ENCODE data around the gene SLC9A9. TPM values are rescaled to one million over a fixed set of nuclear protein-coding genes. Genes with fewer than 3 reads are reported as not detected.

The SLC9A9 gene
- total and polyA plus RNA-seq, 2 donors, result 20.5 to 21.2 TPM

DNA sequence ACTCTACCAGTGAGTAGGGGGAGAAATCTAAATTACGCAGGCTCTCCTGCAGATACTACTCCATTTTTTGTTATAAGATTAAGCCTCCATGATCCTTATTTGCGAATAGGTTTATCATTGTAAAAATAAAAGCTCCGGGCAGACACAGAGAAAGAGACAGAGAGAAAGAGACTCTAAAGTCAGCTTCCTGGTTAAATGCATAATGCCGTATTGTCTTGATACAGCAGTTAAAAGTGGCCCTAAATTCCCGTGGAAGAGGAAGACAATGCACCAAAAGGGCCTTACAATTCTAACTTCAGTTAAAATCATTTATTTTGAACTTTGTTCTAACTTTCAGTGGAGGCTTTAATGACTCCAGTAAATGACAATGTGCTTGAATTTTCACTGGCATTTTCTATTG, 98.3 kb downstream of the SLC9A9 start:
- Histone ChIP-seq H3K4me1 (ENCODE audit: control insufficient read depth in 2 of 2, insufficient read depth in 2 of 2, low read length in 2 of 2) (peaks cover 14 to 33% of the 10 kb centered on the region in 2 donors), H3K36me3 (ENCODE audit: control insufficient read depth in 2 of 2, insufficient read depth in 2 of 2, low read length in 1 of 2) (no peaks in the 10 kb centered on the region), H3K4me3 (ENCODE audit: low read length in 2 of 2) (no peak overlapping the region), H3K27me3 (ENCODE audit: control insufficient read depth in 2 of 2, insufficient read depth in 1 of 2, low read length in 1 of 2) (no peaks in the 10 kb centered on the region), H3K9me3 (ENCODE audit: control insufficient read depth in 2 of 2, insufficient read depth in 1 of 2, low read length in 1 of 2) (no peaks in the 10 kb centered on the region), H3K27ac (ENCODE audit: low read depth in 1 of 2, low read length in 1 of 2) (no peak overlapping the region)
- WGBS, result 96% methylated on average over 5 of the region's 5 CpGs
- DNase-seq (ENCODE audit: low read depth in 6 of 9, low spot score in 9 of 9), result no peak

GRCh38 chr3:143737065-143737464, 111.2 kb downstream of the SLC9A9 start:
- no peaks in the 10 kb centered on the region for H3K9me3 ChIP-seq (ENCODE audit: control insufficient read depth in 2 of 2, insufficient read depth in 1 of 2, low read length in 1 of 2)
- H3K27ac ChIP-seq (ENCODE audit: low read depth in 1 of 2, low read length in 1 of 2), result no peak overlapping the region
- H3K36me3 ChIP-seq (ENCODE audit: control insufficient read depth in 2 of 2, insufficient read depth in 2 of 2, low read length in 1 of 2), result no peaks in the 10 kb centered on the region
- DNase-seq (ENCODE audit: low read depth in 6 of 9, low spot score in 9 of 9), result no peak
- H3K4me1 ChIP-seq (ENCODE audit: control insufficient read depth in 2 of 2, insufficient read depth in 2 of 2, low read length in 2 of 2), result no peaks in the 10 kb centered on the region
- no peaks in the 10 kb centered on the region for H3K27me3 ChIP-seq (ENCODE audit: control insufficient read depth in 2 of 2, insufficient read depth in 1 of 2, low read length in 1 of 2)
- no peak overlapping the region for H3K4me3 ChIP-seq (ENCODE audit: low read length in 2 of 2)
- WGBS, result 97% methylated on average over 2 of the region's 2 CpGs

- Histone ChIP-seq H3K27me3 (ENCODE audit: control insufficient read depth in 2 of 2, insufficient read depth in 1 of 2, low read length in 1 of 2) (no peaks in the 10 kb centered on the region), H3K27ac (ENCODE audit: low read depth in 1 of 2, low read length in 1 of 2) (no peak overlapping the region), H3K9me3 (ENCODE audit: control insufficient read depth in 2 of 2, insufficient read depth in 1 of 2, low read length in 1 of 2) (no peaks in the 10 kb centered on the region), H3K4me3 (ENCODE audit: low read length in 2 of 2) (no peak overlapping the region), H3K36me3 (ENCODE audit: control insufficient read depth in 2 of 2, insufficient read depth in 2 of 2, low read length in 1 of 2) (no peaks in the 10 kb centered on the region), H3K4me1 (ENCODE audit: control insufficient read depth in 2 of 2, insufficient read depth in 2 of 2, low read length in 2 of 2) (no peaks in the 10 kb centered on the region)
- 83% methylated on average over 5 of the region's 5 CpGs for WGBS
- no peak for DNase-seq (ENCODE audit: low read depth in 6 of 9, low spot score in 9 of 9)
Measured at GRCh38 chr3:143736205-143736997, 111.9 kb downstream of the SLC9A9 start.

GRCh38 chr3:143731776-143732175, 116.5 kb downstream of the SLC9A9 start:
- WGBS, result 97% methylated on average over 2 of the region's 2 CpGs
- no peak for DNase-seq (ENCODE audit: low read depth in 6 of 9, low spot score in 9 of 9)

GRCh38 chr3:143731320-143731719, 116.9 kb downstream of the SLC9A9 start:
- peak in 2 of 9 donors; percentile 12 to 18 for DNase-seq (ENCODE audit: low read depth in 6 of 9, low spot score in 9 of 9)
- WGBS, result 99% methylated on average over 1 of the region's 1 CpG
- H3K4me3 ChIP-seq (ENCODE audit: low read length in 2 of 2), result no peak overlapping the region

More at GRCh38 chr3:143731776-143732175, 116.5 kb downstream of the SLC9A9 start:
- Histone ChIP-seq H3K9me3 (ENCODE audit: control insufficient read depth in 2 of 2, insufficient read depth in 1 of 2, low read length in 1 of 2) (no peaks in the 10 kb centered on the region), H3K27me3 (ENCODE audit: control insufficient read depth in 2 of 2, insufficient read depth in 1 of 2, low read length in 1 of 2) (no peaks in the 10 kb centered on the region), H3K4me1 (ENCODE audit: control insufficient read depth in 2 of 2, insufficient read depth in 2 of 2, low read length in 2 of 2) (no peaks in the 10 kb centered on the region), H3K36me3 (ENCODE audit: control insufficient read depth in 2 of 2, insufficient read depth in 2 of 2, low read length in 1 of 2) (no peaks in the 10 kb centered on the region), H3K27ac (ENCODE audit: low read depth in 1 of 2, low read length in 1 of 2) (no peak overlapping the region), H3K4me3 (ENCODE audit: low read length in 2 of 2) (no peak overlapping the region)

GRCh38 chr3:143727391-143727790, 120.9 kb downstream of the SLC9A9 start:
- no peak overlapping the region for H3K4me3 ChIP-seq (ENCODE audit: low read length in 2 of 2)
- no peaks in the 10 kb centered on the region for H3K36me3 ChIP-seq (ENCODE audit: control insufficient read depth in 2 of 2, insufficient read depth in 2 of 2, low read length in 1 of 2)
- no peaks in the 10 kb centered on the region for H3K4me1 ChIP-seq (ENCODE audit: control insufficient read depth in 2 of 2, insufficient read depth in 2 of 2, low read length in 2 of 2)
- H3K27me3 ChIP-seq (ENCODE audit: control insufficient read depth in 2 of 2, insufficient read depth in 1 of 2, low read length in 1 of 2), result no peaks in the 10 kb centered on the region
- no peak for DNase-seq (ENCODE audit: low read depth in 6 of 9, low spot score in 9 of 9)
- H3K27ac ChIP-seq (ENCODE audit: low read depth in 1 of 2, low read length in 1 of 2), result no peak overlapping the region
- WGBS, result 82% methylated on average over 3 of the region's 3 CpGs
- H3K9me3 ChIP-seq (ENCODE audit: control insufficient read depth in 2 of 2, insufficient read depth in 1 of 2, low read length in 1 of 2), result no peaks in the 10 kb centered on the region

More at GRCh38 chr3:143731320-143731719, 116.9 kb downstream of the SLC9A9 start:
- Histone ChIP-seq H3K9me3 (ENCODE audit: control insufficient read depth in 2 of 2, insufficient read depth in 1 of 2, low read length in 1 of 2) (no peaks in the 10 kb centered on the region), H3K27ac (ENCODE audit: low read depth in 1 of 2, low read length in 1 of 2) (no peak overlapping the region), H3K36me3 (ENCODE audit: control insufficient read depth in 2 of 2, insufficient read depth in 2 of 2, low read length in 1 of 2) (no peaks in the 10 kb centered on the region), H3K4me1 (ENCODE audit: control insufficient read depth in 2 of 2, insufficient read depth in 2 of 2, low read length in 2 of 2) (no peaks in the 10 kb centered on the region), H3K27me3 (ENCODE audit: control insufficient read depth in 2 of 2, insufficient read depth in 1 of 2, low read length in 1 of 2) (no peaks in the 10 kb centered on the region)

DNA sequence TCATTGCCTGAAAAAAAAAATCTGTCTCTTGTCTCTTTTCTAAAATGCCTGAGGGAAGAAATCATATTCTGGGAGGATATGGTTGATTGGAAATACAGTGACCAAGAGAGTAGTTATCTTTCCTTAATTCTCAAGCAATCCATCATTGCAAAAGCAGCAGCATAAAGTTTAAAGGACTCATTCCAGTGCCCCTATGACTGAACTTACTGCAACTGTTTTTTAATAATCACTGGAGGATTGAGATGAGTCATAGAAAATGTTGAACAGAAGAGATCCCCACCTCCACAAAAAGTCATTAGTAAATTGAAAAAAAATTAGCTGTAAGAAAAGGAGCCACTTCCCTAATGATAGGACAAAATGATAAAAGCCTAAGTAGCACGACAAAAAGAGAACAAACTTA, 121.5 kb downstream of the SLC9A9 start:
- Histone ChIP-seq H3K27me3 (ENCODE audit: control insufficient read depth in 2 of 2, insufficient read depth in 1 of 2, low read length in 1 of 2) (no peaks in the 10 kb centered on the region), H3K9me3 (ENCODE audit: control insufficient read depth in 2 of 2, insufficient read depth in 1 of 2, low read length in 1 of 2) (no peaks in the 10 kb centered on the region), H3K4me1 (ENCODE audit: control insufficient read depth in 2 of 2, insufficient read depth in 2 of 2, low read length in 2 of 2) (no peaks in the 10 kb centered on the region), H3K27ac (ENCODE audit: low read depth in 1 of 2, low read length in 1 of 2) (no peak overlapping the region), H3K36me3 (ENCODE audit: control insufficient read depth in 2 of 2, insufficient read depth in 2 of 2, low read length in 1 of 2) (no peaks in the 10 kb centered on the region), H3K4me3 (ENCODE audit: low read length in 2 of 2) (no peak overlapping the region)
- 68% methylated on average over 1 of the region's 1 CpG for WGBS
- no peak for DNase-seq (ENCODE audit: low read depth in 6 of 9, low spot score in 9 of 9)

DNA sequence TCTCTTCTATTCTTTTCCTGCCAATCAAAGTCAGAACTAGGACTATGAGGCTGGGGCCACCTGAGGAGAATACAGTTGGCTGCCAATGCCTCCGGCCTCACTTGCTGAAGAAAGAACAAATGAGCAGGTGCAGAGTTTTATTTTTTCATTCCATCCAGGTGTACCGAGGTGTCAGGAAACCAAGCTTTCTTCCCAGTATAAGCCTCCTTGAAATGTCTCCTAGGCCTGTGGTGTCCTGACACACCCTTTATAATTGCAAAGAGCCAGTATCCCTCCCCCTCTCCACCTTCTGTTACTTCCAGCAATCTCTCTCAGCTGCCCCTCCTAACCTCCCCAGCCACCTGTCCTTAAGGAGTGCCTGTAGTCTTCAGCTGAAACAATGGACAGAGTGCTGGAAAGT, 127.9 kb downstream of the SLC9A9 start:
- peaks cover 0 to 4% of the 10 kb centered on the region in 2 donors for H3K4me1 ChIP-seq (ENCODE audit: control insufficient read depth in 2 of 2, insufficient read depth in 2 of 2, low read length in 2 of 2)
- H3K36me3 ChIP-seq (ENCODE audit: control insufficient read depth in 2 of 2, insufficient read depth in 2 of 2, low read length in 1 of 2), result no peaks in the 10 kb centered on the region
- H3K27ac ChIP-seq (ENCODE audit: low read depth in 1 of 2, low read length in 1 of 2), result no peak overlapping the region
- WGBS, result 94% methylated on average over 2 of the region's 2 CpGs
- no peaks in the 10 kb centered on the region for H3K9me3 ChIP-seq (ENCODE audit: control insufficient read depth in 2 of 2, insufficient read depth in 1 of 2, low read length in 1 of 2)
- H3K27me3 ChIP-seq (ENCODE audit: control insufficient read depth in 2 of 2, insufficient read depth in 1 of 2, low read length in 1 of 2), result no peaks in the 10 kb centered on the region
- no peak overlapping the region for H3K4me3 ChIP-seq (ENCODE audit: low read length in 2 of 2)
- DNase-seq (ENCODE audit: low read depth in 6 of 9, low spot score in 9 of 9), result peak in 1 of 9 donors; percentile 2

DNA sequence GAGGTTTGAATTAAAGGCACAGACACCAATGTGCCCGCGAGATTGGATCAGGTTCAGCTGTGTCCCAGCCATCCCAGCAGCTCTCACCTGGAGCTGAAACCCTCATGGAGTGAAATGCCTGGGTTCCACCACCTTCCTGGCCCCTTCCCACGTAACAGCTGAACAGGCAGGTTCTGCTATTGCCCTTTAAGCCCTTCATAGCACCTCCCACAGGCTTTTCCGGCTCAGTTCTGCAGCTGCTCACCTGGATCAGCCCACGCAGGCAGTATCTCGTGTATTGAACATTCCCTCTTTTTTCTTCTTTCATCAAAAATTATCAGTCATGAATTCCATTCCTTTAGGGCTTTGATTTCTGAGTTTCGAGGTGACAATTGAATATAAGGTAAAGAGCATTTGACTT, 129.8 kb downstream of the SLC9A9 start:
- Histone ChIP-seq H3K27ac (ENCODE audit: low read depth in 1 of 2, low read length in 1 of 2) (no peak overlapping the region), H3K4me3 (ENCODE audit: low read length in 2 of 2) (no peak overlapping the region), H3K4me1 (ENCODE audit: control insufficient read depth in 2 of 2, insufficient read depth in 2 of 2, low read length in 2 of 2) (peaks cover 0 to 4% of the 10 kb centered on the region in 2 donors), H3K36me3 (ENCODE audit: control insufficient read depth in 2 of 2, insufficient read depth in 2 of 2, low read length in 1 of 2) (no peaks in the 10 kb centered on the region), H3K27me3 (ENCODE audit: control insufficient read depth in 2 of 2, insufficient read depth in 1 of 2, low read length in 1 of 2) (no peaks in the 10 kb centered on the region), H3K9me3 (ENCODE audit: control insufficient read depth in 2 of 2, insufficient read depth in 1 of 2, low read length in 1 of 2) (no peaks in the 10 kb centered on the region)
- 95% methylated on average over 7 of the region's 7 CpGs for WGBS
- no peak for DNase-seq (ENCODE audit: low read depth in 6 of 9, low spot score in 9 of 9)
